HepG2 (cell line): Measurements from ENCODE around the gene TRIM9. TPM values are rescaled to one million over a fixed set of nuclear protein-coding genes. Genes with fewer than 3 reads are reported as not detected.

Experiments used
- E2F5 ChIP-seq: sonication (generic); formaldehyde crosslinking; conservative IDR thresholded peaks from 2 replicates; pipeline ENCODE4 v1.4.0; 2020; ENCODE audit warnings: missing genetic modification reagents
- HNRNPLL ChIP-seq: fragments of 200-400 bp; formaldehyde crosslinking; IDR thresholded peaks from 2 replicates; pipeline ENCODE4 v1.6.1; 2017; ENCODE audit warnings: mild to moderate bottlenecking, low read depth, low read length; ENCODE audit not compliant: poor library complexity, severe bottlenecking
- KLF12 ChIP-seq: sonication (generic); formaldehyde crosslinking; IDR thresholded peaks from 2 replicates; pipeline ENCODE4 v1.4.0; 2020; ENCODE audit warnings: missing genetic modification reagents, borderline replicate concordance
- MAF1 ChIP-seq: sonication (generic); formaldehyde crosslinking; IDR thresholded peaks from 2 replicates; pipeline ENCODE4 v1.5.0; 2020; ENCODE audit warnings: missing genetic modification reagents, borderline replicate concordance
- NBN ChIP-seq: fragments of 450-650 bp; conservative IDR thresholded peaks from 2 replicates; pipeline ENCODE4 v1.6.1; 2017
- PRDM15 ChIP-seq: sonication (generic); formaldehyde crosslinking; IDR thresholded peaks from 2 replicates; pipeline ENCODE4 v1.4.0; 2020; ENCODE audit warnings: missing genetic modification reagents
- SNAPC4 ChIP-seq: sonication (generic); formaldehyde crosslinking; IDR thresholded peaks from 2 replicates; pipeline ENCODE4 v1.4.0; 2020; ENCODE audit warnings: mild to moderate bottlenecking, missing genetic modification reagents
- TBP ChIP-seq: sonication (generic); formaldehyde crosslinking; IDR thresholded peaks from 2 replicates; pipeline ENCODE4 v1.5.0; 2020; ENCODE audit warnings: missing genetic modification reagents
- ZBTB25 ChIP-seq: IDR thresholded peaks from 2 replicates; pipeline ENCODE4 v1.6.1; 2018; ENCODE audit warnings: missing genetic modification reagents
- ZNF292 ChIP-seq: sonication (generic); formaldehyde crosslinking; IDR thresholded peaks from 2 replicates; pipeline ENCODE4 v1.8.1; 2022; ENCODE audit warnings: mild to moderate bottlenecking, low read depth, missing genetic modification reagents, borderline replicate concordance
- ZNF331 ChIP-seq: sonication (generic); formaldehyde crosslinking; IDR thresholded peaks from 2 replicates; pipeline ENCODE4 v1.4.0; 2020; ENCODE audit warnings: missing genetic modification reagents
- ZNF577 ChIP-seq: sonication (generic); formaldehyde crosslinking; IDR thresholded peaks from 2 replicates; pipeline ENCODE4 v1.4.0; 2020; ENCODE audit warnings: mild to moderate bottlenecking, low read depth, missing genetic modification reagents, borderline replicate concordance
- polyA plus RNA-seq, 8 experiments: library from polyadenylated mRNA; depleted of rRNA in 3 of 8; stranded (reverse) in 7 of 8; unstranded in 1 of 8; fragments of >200 nt; fragmentation: Illumina TruSeq in 4 of 8; extraction: Trizol in 4 of 8; gene quantifications; 2 replicates each; pipeline versions ENCODE4 v1.2.1 to v1.2.3, GENCODE V29; 2011 to 2016; ENCODE audit warnings: low read depth in 4 of 8, missing spikeins in 1 of 8, mixed read lengths in 1 of 8; ENCODE audit not compliant: insufficient read depth in 1 of 8
- total RNA-seq, 5 experiments: library from RNA; depleted of rRNA; stranded (reverse); fragments of >200 nt; fragmentation: Illumina TruSeq; extraction: Trizol; gene quantifications; 2 replicates each; pipeline ENCODE4 v1.2.3, GENCODE V29; 2016; ENCODE audit warnings: low read depth in 1 of 5

The TRIM9 gene
- total and polyA plus RNA-seq, 2 of the 13 experiments (the other 11 are each of a cell fraction or from before 2014, with no cell fraction given) = 0.04 to 0.07 TPM

- no peak for TF ChIP-seq SNAPC4 (CRISPR knock-in tag)
- no peak for TF ChIP-seq E2F5 (CRISPR knock-in tag)
- TF ChIP-seq HNRNPLL = peak; percentile 64
- TF ChIP-seq ZBTB25 (CRISPR knock-in tag) = no peak
- TF ChIP-seq PRDM15 = no peak
- TF ChIP-seq TBP (CRISPR knock-in tag) = no peak
- peak; percentile 49; the same call in 1 of the 2 replicates for TF ChIP-seq KLF12 (CRISPR knock-in tag)
- TF ChIP-seq ZNF292 (CRISPR knock-in tag) = no peak
- TF ChIP-seq ZNF577 (CRISPR knock-in tag) = no peak
- TF ChIP-seq NBN = no peak
- TF ChIP-seq MAF1 (CRISPR knock-in tag) = 0 out of 2 replicates have a peak, but pooled peaks have one; percentile 22
- TF ChIP-seq ZNF331 (CRISPR knock-in tag) = peak; percentile 27; the same call in 1 of the 2 replicates
Measured at GRCh38 chr14:50943261-50943942, 151.5 kb downstream of the TRIM9 start (continued).
